Endothelial cell of umbilical vein (primary cell): Measurements from ENCODE around the gene C20orf173. TPM values are rescaled to one million over a fixed set of nuclear protein-coding genes. Genes with fewer than 3 reads are reported as not detected.

Source experiments
- BruUV-seq: library from RNA; stranded (reverse); fragments of 400-500 nt; replicated peaks from 2 replicates; lab custom pipeline; 2021; lab: Mats Ljungman, UMichigan
- CTCF ChIA-PET: fragments of 300-600, 350-600 bp; sonication (Branson Sonifier 250); formaldehyde crosslinking; loops from one replicate; lab custom pipeline; 2021; ENCODE audit warnings: antibody characterized with exemption, inconsistent platforms; lab: Charles Lee
- POLR2A ChIA-PET: fragments of 300-600, 350-600 bp; sonication (Branson Sonifier 250); formaldehyde crosslinking; loops from one replicate; lab custom pipeline; 2021; ENCODE audit warnings: antibody characterized with exemption, inconsistent platforms; lab: Charles Lee
- DNase-seq: peaks from one replicate; pipeline ENCODE4 v3.0.0-alpha.2; 2011; ENCODE audit warnings: low read depth, low spot score
- FAIRE-seq: peaks from 2 replicates; lab custom pipeline; 2011; peaks lifted over from hg19 to GRCh38; lab: Jason Lieb, UNC
- H2AFZ ChIP-seq: 2 replicates; pipeline ENCODE4 v1.6.0; 2012; ENCODE audit warnings: low read depth, low read length, control low read depth, inconsistent platforms
- H3K27ac ChIP-seq: 2 replicates; pipeline ENCODE4 v1.5.1; 2011; ENCODE audit warnings: low read depth, mild to moderate bottlenecking, control low read depth, low read length, moderate library complexity; ENCODE audit not compliant: insufficient read depth
- H3K27me3 ChIP-seq, 2 experiments: 2 replicates each; pipeline versions ENCODE4 v1.6.0 to v1.6.1; 2011; ENCODE audit warnings: low read length in 2 of 2, mixed read lengths in 1 of 2; ENCODE audit not compliant: control insufficient read depth in 2 of 2, insufficient read depth in 2 of 2
- H3K36me3 ChIP-seq, 2 experiments: 2 replicates in 1 of 2; 3 replicates in 1 of 2; pipeline ENCODE4 v1.5.1; 2011; ENCODE audit warnings: low read length in 2 of 2, mild to moderate bottlenecking in 1 of 2, moderate library complexity in 1 of 2; ENCODE audit not compliant: control insufficient read depth in 2 of 2, insufficient read depth in 2 of 2; ENCODE audit errors: extremely low read depth in 1 of 2
- H3K4me1 ChIP-seq: 3 replicates; pipeline ENCODE4 v1.5.1; 2011; ENCODE audit warnings: mild to moderate bottlenecking, low read length; ENCODE audit not compliant: control insufficient read depth, insufficient read depth; ENCODE audit errors: extremely low read depth
- H3K4me2 ChIP-seq: 2 replicates; pipeline ENCODE4 v1.6.1; 2011; ENCODE audit warnings: low read length, control low read depth, mixed read lengths; ENCODE audit not compliant: insufficient read depth
- H3K4me3 ChIP-seq, 3 experiments: fragments of 200-600 bp in 1 of 3; sonication (generic), shearing (Covaris generic) in 1 of 3; replicated peaks in 1 of 3; 2 replicates each; pipeline ENCODE4 v1.5.1; 2011 to 2016; ENCODE audit warnings: control low read depth in 3 of 3, low read length in 3 of 3, mild to moderate bottlenecking in 2 of 3, inconsistent platforms in 1 of 3, low read depth in 1 of 3, moderate library complexity in 1 of 3; ENCODE audit not compliant: insufficient read depth in 1 of 3
- H3K79me2 ChIP-seq: 2 replicates; pipeline ENCODE4 v1.6.0; 2012; ENCODE audit warnings: low read length, inconsistent platforms; ENCODE audit not compliant: control insufficient read depth, insufficient read depth
- H3K9ac ChIP-seq: replicated peaks from 2 replicates; pipeline ENCODE3; 2011; ENCODE audit warnings: low read length, control low read depth; ENCODE audit not compliant: insufficient read depth; ENCODE audit errors: extremely low read depth
- H3K9me1 ChIP-seq: replicated peaks from 3 replicates; pipeline ENCODE4 v1.6.0; 2011; ENCODE audit warnings: mild to moderate bottlenecking, low read length; ENCODE audit not compliant: control insufficient read depth, insufficient read depth; ENCODE audit errors: extremely low read depth
- H3K9me3 ChIP-seq: replicated peaks from 2 replicates; pipeline ENCODE4 v1.5.1; 2012; ENCODE audit warnings: low read length, inconsistent platforms; ENCODE audit not compliant: control insufficient read depth, insufficient read depth
- H4K20me1 ChIP-seq: replicated peaks from 2 replicates; pipeline ENCODE3; 2011; ENCODE audit warnings: mild to moderate bottlenecking, low read length; ENCODE audit not compliant: control insufficient read depth, insufficient read depth; ENCODE audit errors: extremely low read depth
- CTCF ChIP-seq, 2 donors: IDR thresholded peaks; 1 replicate in 1 of 2; 2 replicates in 1 of 2; pipeline ENCODE4 v1.5.1; 2011; ENCODE audit warnings: low read length in 2 of 2, mild to moderate bottlenecking in 2 of 2, moderate library complexity in 2 of 2, control low read depth in 1 of 2, inconsistent platforms in 1 of 2, low read depth in 1 of 2; ENCODE audit not compliant: insufficient read depth in 1 of 2; ENCODE audit errors: extremely low read depth in 1 of 2
- EZH2 ChIP-seq: IDR thresholded peaks from 2 replicates; pipeline ENCODE4 v1.6.1; 2012; ENCODE audit warnings: borderline replicate concordance, low read depth, mild to moderate bottlenecking, moderate library complexity, low read length, inconsistent platforms; ENCODE audit not compliant: severe bottlenecking
- FOS ChIP-seq: IDR thresholded peaks from 2 replicates; pipeline ENCODE4 v1.6.1; 2011; ENCODE audit warnings: mild to moderate bottlenecking, low read length, moderate library complexity, borderline replicate concordance; ENCODE audit not compliant: insufficient read depth
- GATA2 ChIP-seq: IDR thresholded peaks from 2 replicates; pipeline ENCODE4 v1.7.0; 2011; ENCODE audit warnings: low read depth, mild to moderate bottlenecking, moderate library complexity, mixed read lengths, low read length; ENCODE audit not compliant: insufficient read length, insufficient read depth
- MAX ChIP-seq: IDR thresholded peaks from 2 replicates; pipeline ENCODE4 v1.6.1; 2011; ENCODE audit not compliant: insufficient read depth, insufficient read length
- MYC ChIP-seq: IDR thresholded peaks from one replicate; pipeline ENCODE4 v1.6.1; 2011; ENCODE audit warnings: mild to moderate bottlenecking, low read depth, low read length
- POLR2A ChIP-seq: IDR thresholded peaks from 2 replicates; pipeline ENCODE4 v1.6.1; 2012; ENCODE audit warnings: low read depth, mild to moderate bottlenecking, control low read depth, low read length
- POLR2AphosphoS5 ChIP-seq: IDR thresholded peaks from 2 replicates; pipeline ENCODE4 v1.6.1; 2012; ENCODE audit warnings: low read depth, mild to moderate bottlenecking, control low read depth, low read length, moderate library complexity; ENCODE audit not compliant: insufficient read depth
- dilution Hi-C: fragments of 300-500 bp; cut with MboI; formaldehyde crosslinking; loops from one replicate; pipeline ENCODE4 v1.15.0; 2019; ENCODE audit warnings: low sequenced_read_pairs; ENCODE audit not compliant: extremely low pct_ligation_motif_present
- intact Hi-C: fragments of 100-400 bp; cut with micrococcal nuclease; formaldehyde crosslinking; loops from one replicate; pipeline ENCODE4 v1.10.0; 2022
- polyA plus RNA-seq, 4 experiments: library from polyadenylated mRNA; depleted of rRNA in 3 of 4; stranded (reverse) in 3 of 4; unstranded in 1 of 4; fragments of >200 nt; gene quantifications; 2 replicates each; pipeline versions ENCODE4 v1.2.1 to v1.2.3, GENCODE V29; 2011 to 2012; ENCODE audit warnings: missing spikeins in 1 of 4
- total RNA-seq: library from RNA; stranded (reverse); gene quantifications from 2 replicates; pipeline ENCODE4 v1.2.3, GENCODE V29; 2021

Gene C20orf173
- total and polyA plus RNA-seq, 2 donors (not counting 3 experiments of a cell fraction or from before 2014, with no cell fraction given): not detected

- POLR2A ChIA-PET: no interaction called here
- H3K9me1 ChIP-seq: no peaks in the 10 kb centered on the region
- dilution Hi-C loops: no loop called here
- H3K9ac ChIP-seq: no peak overlapping the region
- FAIRE-seq (no peak), DNase-seq (no peak)
- H3K36me3 ChIP-seq: peaks cover 6 to 27% of the 10 kb centered on the region in 2 experiments
- BruUV-seq: no TSS peak
- no peak overlapping the region for H3K4me2 ChIP-seq
- H3K4me1 ChIP-seq: peaks cover 8% of the 10 kb centered on the region
- H2AFZ ChIP-seq: peak overlapping the region; percentile 65
- TF ChIP-seq FOS: no peak
- TF ChIP-seq POLR2AphosphoS5: no peak
- no peak for TF ChIP-seq MAX
- CTCF ChIA-PET: interaction anchor here (0.9 to 1.4 kb wide), 3 partner anchors 20 to 128 kb away, joined by 3 to 4 read pairs (median 4); no protein-coding TSS in a partner anchor
- intact Hi-C loops: no loop called here
- no peaks in the 10 kb centered on the region for H4K20me1 ChIP-seq
- H3K79me2 ChIP-seq: no peaks in the 10 kb centered on the region
- H3K4me3 ChIP-seq: no peak overlapping the region
- peak overlapping the region; percentile 35 for H3K27ac ChIP-seq
- H3K27me3 ChIP-seq: no peaks in the 10 kb centered on the region
- no peaks in the 10 kb centered on the region for H3K9me3 ChIP-seq
Observed at GRCh38 chr20:35490736-35491181, 38.7 kb downstream of the C20orf173 start.

- Histone ChIP-seq H2AFZ (no peak overlapping the region), H3K9ac (no peak overlapping the region), H3K27me3 (no peaks in the 10 kb centered on the region), H3K9me1 (no peaks in the 10 kb centered on the region), H4K20me1 (no peaks in the 10 kb centered on the region), H3K4me2 (no peak overlapping the region), H3K36me3 (peaks cover 6 to 27% of the 10 kb centered on the region in 2 experiments), H3K4me1 (peaks cover 8% of the 10 kb centered on the region), H3K27ac (no peak overlapping the region), H3K9me3 (no peaks in the 10 kb centered on the region), H3K79me2 (no peaks in the 10 kb centered on the region), H3K4me3 (no peak overlapping the region)
- no peak for DNase-seq
- TF ChIP-seq MYC (no peak), EZH2 (no peak), POLR2A (no peak), CTCF (IDR thresholded peaks at IDR 0.05; ENCODE audit: extremely low read depth in 1 of 2, insufficient read depth in 1 of 2, low read depth in 1 of 2, low read length in 2 of 2) (no peak), POLR2AphosphoS5 (no peak), GATA2 (no peak)
- CTCF ChIA-PET: no interaction called here
- intact Hi-C loops: no loop called here
- POLR2A ChIA-PET: no interaction called here
- no peak for FAIRE-seq
- dilution Hi-C loops: no loop called here
- no TSS peak for BruUV-seq
Observed at GRCh38 chr20:35489717-35490116, 39.7 kb downstream of the C20orf173 start.
